ENCODE results near the gene MUC5AC.
"Not testable (repeated sequence)": the region's sequence is repeated elsewhere in the genome, so short reads cannot be mapped to it uniquely, and the experiment has no call there.

MUC5AC gene

DNA sequence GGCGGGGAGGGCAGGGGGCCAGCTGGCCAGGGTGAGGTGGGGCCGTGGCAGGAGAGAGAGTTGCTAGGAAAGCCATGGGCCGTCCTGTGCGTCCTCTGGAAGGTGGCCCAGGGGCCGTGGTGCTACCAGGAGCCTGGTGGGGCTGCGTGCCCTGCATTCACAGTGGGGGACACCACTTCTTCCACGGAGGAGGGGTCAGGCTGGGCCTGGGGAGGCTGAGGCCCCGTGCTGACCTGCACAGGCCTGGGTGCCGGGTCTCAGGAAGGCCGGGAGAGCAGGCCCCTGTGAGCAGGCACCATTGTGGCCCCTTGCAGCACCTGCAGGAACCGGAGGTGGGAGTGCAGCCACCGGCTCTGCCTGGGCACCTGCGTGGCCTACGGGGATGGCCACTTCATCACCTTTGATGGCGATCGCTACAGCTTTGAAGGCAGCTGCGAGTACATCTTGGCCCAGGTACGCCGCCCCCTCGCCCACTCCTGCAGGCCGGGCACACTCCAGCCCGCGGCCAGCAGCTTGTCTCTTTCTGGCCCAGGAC is 77.1 kb downstream of the MUC5AC start:
- DNase-seq (ENCODE audit: low read depth in 2 of 2) = no peak

DNA sequence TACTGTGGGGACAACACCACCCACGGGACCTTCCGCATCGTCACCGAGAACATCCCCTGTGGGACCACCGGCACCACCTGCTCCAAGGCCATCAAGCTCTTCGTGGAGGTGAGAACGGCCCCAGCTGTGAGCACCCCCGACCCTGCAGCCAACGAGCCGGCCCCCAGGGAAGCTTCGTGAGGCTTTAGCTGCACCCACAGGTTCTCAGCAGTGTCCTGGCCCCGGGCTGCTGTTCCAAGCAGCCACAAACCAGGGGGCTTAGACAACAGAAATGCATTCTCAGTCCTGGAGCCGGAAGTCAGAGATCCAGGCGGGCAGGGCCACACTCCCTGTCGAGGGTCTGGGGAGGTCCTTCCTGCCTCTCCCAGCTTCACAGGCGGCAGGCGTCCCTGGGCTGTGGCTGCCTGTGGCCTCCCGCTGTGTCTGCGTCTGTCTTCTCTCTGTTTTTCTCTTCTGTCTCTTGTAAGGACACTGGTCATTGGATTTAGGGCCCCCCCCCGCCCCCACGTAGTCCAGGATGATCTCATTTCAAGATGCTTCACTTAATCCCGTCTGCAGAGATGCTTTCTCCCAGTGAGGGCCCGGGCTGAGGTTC is 77.7 kb downstream of the MUC5AC start:
- DNase-seq (ENCODE audit: low read depth in 2 of 2) = no peak

DNA sequence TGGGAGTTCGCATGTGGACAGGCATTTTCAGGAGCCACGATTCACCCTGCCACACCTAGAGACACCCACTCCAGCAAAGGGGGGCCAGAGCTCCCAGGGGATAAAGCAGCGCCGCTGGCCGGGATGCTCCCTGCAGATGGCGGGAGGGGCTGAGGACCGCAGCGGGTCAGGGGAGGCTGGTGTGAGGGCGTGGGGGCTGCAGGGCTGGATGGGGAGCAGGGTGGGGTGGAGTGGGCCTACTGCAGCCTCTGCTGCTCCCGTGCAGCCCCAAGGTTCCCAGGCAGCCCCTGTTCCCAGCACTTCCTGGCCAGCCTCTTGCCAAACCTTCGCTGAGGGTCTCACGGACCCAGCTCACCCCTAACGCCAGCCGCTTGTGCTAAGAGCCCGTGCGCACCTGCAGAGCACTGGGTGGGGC is 78.2 kb downstream of the MUC5AC start:
- no peak for DNase-seq (ENCODE audit: low read depth in 2 of 2)

DNA sequence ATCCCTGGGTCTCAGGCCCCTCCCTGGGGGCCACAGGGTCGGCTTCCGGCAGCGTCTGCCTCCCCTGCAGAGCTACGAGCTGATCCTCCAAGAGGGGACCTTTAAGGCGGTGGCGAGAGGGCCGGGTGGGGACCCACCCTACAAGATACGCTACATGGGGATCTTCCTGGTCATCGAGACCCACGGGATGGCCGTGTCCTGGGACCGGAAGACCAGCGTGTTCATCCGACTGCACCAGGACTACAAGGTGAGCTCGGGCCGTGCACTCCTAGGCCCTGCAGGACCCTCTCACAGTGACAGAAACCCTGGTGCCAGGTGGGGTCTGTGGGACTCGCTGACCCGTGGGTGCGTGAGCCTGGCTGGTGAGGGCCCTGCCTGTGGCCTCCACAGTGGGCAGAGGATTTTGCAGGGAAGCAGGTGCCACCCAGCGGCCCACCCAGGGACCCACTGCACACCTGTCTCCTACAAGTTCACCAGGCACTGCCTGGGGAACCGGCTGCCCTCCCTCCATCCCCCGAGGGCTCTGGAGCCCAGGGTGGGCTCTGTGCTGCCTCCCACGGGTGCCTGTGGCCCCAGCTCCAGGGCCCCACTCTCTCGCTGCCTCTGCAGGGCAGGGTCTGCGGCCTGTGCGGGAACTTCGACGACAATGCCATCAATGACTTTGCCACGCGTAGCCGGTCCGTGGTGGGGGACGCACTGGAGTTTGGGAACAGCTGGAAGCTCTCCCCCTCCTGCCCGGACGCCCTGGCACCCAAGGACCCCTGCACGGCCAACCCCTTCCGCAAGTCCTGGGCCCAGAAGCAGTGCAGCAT is 78.8 kb downstream of the MUC5AC start:
- DNase-seq (ENCODE audit: low read depth in 2 of 2) = no peak

DNA sequence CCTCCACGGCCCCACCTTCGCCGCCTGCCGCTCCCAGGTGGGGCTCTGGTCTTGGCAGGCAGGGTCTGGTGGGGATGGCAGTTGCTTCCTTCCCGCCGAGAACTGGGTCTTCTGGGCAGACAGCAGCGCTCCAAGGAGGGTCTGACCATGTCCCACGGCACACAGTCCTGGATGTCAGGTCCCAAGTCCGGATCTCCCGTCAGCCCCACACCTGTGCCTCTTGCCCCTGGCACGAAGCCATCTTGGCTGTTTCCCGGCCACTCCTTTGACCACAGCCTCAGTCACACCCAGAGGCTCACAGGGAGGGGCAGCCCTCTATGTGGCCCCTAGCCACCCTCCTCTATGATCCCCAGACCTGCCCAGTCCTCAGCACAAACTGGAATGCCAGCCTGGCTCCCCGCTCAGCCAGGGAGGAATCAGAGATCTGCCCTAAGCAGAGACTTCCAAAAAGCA is 79.4 kb downstream of the MUC5AC start:
- DNase-seq (ENCODE audit: low read depth in 2 of 2) = no peak

DNA sequence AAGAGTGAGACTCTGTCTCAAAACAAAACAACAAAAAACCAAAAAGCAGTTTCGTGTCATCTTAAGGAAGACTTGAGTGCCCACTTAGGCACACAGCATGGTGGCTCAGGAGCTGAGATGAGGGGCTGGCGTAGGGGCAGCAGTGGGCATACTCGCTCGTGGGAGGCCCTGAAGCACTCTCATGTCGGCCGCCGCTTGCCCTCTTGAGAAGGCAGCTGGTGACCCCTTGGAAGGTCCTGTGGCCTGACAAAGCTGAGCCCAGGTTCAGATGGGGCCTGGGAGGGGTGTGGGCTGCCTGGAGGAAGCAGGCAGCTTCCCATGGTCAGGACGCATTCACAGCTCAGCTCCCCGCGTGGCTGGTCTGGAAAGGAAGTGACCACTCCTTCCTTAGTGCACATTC is 80.1 kb downstream of the MUC5AC start:
- no peak for DNase-seq (ENCODE audit: low read depth in 2 of 2)

DNA sequence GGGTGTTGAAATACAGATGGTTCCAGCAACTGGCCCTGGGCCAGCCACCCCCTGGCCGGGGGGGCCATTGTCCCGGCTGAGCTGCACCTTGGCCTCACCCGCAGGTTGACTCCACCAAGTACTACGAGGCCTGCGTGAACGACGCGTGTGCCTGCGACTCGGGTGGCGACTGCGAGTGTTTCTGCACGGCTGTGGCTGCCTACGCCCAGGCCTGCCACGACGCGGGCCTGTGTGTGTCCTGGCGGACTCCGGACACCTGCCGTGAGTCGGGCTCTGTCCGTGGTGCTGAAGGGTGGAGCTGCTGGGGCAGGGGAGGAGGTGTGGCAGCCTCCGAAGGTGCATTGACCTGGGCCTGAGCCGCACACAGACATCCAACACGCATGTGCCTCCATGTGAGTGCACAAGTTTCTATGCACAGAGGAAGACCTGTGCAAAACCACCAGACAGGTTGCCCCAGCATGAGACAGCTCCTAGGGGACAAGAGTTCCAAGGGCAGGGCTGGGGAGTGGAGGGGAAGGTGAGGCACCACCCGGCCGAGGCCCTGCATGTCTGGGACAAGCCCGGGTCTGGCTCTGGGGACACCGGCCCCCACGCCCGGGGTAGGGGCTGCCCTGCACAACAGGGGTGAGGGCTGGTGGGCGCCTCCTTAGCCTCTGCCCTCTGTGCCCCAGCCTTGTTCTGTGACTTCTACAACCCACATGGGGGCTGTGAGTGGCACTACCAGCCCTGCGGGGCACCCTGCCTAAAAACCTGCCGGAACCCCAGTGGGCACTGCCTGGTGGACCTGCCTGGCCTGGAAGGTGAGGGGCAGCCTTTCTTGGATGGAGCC is 81.2 kb downstream of the MUC5AC start:
- no peak for DNase-seq (ENCODE audit: low read depth in 2 of 2)

DNA sequence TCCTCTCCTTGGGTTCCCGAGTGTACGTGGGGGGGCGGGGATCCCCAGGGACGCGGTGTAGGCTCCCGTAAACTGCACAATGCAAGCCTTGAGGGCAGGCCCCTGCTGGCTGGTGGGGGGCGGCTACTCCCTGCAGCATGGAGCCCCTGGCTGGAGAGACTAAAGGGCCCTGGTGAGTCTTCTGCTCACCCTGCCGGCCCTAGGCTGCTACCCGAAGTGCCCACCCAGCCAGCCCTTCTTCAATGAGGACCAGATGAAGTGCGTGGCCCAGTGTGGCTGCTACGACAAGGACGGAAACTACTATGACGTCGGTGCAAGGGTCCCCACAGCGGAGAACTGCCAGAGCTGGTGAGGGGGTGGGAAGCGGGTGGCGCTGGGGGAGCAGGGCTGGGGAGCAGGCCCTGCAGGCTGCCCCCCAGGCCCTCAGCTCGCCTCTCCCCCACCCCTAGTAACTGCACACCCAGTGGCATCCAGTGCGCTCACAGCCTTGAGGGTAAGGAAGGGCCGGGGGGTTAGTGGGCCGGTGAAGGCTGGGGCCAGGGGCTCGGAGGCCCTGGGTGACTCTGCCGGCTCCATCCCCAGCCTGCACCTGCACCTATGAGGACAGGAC is 81.9 kb downstream of the MUC5AC start:
- DNase-seq (ENCODE audit: low read depth in 2 of 2) = no peak

DNA sequence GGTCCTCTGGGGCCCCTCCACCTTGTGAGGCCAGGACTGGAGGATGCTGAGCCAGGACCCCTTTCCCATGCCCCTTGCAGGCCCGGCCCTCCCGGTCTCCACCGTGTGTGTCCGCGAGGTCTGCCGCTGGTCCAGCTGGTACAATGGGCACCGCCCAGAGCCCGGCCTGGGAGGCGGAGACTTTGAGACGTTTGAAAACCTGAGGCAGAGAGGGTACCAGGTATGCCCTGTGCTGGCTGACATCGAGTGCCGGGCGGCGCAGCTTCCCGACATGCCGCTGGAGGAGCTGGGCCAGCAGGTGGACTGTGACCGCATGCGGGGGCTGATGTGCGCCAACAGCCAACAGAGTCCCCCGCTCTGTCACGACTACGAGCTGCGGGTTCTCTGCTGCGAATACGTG is 83.0 kb downstream of the MUC5AC start:
- DNase-seq (ENCODE audit: low read depth in 2 of 2) = no peak

DNA sequence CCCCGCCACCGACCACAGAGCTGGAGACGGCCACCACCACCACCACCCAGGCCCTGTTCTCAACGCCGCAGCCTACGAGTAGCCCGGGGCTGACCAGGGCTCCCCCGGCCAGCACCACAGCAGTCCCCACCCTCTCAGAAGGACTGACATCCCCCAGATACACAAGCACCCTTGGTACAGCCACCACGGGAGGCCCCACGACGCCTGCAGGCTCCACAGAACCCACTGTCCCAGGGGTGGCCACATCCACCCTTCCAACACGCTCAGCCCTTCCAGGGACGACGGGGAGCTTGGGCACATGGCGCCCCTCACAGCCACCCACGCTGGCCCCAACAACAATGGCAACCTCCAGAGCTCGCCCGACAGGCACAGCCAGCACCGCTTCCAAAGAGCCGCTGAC is 84.0 kb downstream of the MUC5AC start:
- no peak for DNase-seq (ENCODE audit: low read depth in 2 of 2)

DNA sequence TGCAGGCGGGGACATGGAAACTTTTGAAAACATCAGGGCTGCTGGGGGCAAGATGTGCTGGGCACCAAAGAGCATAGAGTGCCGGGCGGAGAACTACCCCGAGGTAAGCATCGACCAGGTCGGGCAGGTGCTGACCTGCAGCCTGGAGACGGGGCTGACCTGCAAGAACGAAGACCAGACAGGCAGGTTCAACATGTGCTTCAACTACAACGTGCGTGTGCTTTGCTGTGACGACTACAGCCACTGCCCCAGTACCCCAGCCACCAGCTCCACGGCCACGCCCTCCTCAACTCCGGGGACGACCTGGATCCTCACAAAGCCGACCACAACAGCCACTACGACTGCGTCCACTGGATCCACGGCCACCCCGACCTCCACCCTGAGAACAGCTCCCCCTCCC is 84.5 kb downstream of the MUC5AC start:
- no peak for DNase-seq (ENCODE audit: low read depth in 2 of 2)

DNA sequence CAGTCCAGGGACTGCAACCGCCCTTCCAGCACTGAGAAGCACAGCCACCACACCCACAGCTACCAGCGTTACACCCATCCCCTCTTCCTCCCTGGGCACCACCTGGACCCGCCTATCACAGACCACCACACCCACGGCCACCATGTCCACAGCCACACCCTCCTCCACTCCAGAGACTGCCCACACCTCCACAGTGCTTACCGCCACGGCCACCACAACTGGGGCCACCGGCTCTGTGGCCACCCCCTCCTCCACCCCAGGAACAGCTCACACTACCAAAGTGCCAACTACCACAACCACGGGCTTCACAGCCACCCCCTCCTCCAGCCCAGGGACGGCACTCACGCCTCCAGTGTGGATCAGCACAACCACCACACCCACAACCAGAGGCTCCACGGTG is 85.0 kb downstream of the MUC5AC start:
- DNase-seq (ENCODE audit: low read depth in 2 of 2) = not testable (repeated sequence)

DNA sequence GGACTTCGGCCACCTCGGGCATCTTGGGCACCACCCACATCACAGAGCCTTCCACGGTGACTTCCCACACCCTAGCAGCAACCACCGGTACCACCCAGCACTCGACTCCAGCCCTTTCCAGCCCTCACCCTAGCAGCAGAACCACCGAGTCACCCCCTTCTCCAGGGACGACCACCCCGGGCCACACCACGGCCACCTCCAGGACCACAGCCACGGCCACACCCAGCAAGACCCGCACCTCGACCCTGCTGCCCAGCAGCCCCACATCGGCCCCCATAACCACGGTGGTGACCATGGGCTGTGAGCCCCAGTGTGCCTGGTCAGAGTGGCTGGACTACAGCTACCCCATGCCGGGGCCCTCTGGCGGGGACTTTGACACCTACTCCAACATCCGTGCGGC is 85.8 kb downstream of the MUC5AC start:
- DNase-seq (ENCODE audit: low read depth in 2 of 2) = not testable (repeated sequence)

DNA sequence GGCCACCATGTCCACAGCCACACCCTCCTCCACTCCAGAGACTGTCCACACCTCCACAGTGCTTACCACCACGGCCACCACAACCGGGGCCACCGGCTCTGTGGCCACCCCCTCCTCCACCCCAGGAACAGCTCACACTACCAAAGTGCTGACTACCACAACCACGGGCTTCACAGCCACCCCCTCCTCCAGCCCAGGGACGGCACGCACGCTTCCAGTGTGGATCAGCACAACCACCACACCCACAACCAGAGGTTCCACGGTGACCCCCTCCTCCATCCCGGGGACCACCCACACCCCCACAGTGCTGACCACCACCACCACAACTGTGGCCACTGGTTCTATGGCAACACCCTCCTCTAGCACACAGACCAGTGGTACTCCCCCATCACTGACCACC is 86.8 kb downstream of the MUC5AC start:
- not testable (repeated sequence) for DNase-seq (ENCODE audit: low read depth in 2 of 2)

DNA sequence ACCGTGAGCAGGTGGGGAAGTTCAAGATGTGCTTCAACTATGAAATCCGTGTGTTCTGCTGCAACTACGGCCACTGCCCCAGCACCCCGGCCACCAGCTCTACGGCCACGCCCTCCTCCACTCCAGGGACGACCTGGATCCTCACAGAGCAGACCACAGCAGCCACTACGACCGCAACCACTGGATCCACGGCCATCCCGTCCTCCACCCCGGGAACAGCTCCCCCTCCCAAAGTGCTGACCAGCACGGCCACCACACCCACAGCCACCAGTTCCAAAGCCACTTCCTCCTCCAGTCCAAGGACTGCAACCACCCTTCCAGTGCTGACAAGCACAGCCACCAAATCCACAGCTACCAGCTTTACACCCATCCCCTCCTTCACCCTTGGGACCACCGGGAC is 88.0 kb downstream of the MUC5AC start:
- DNase-seq (ENCODE audit: low read depth in 2 of 2) = not testable (repeated sequence)

DNA sequence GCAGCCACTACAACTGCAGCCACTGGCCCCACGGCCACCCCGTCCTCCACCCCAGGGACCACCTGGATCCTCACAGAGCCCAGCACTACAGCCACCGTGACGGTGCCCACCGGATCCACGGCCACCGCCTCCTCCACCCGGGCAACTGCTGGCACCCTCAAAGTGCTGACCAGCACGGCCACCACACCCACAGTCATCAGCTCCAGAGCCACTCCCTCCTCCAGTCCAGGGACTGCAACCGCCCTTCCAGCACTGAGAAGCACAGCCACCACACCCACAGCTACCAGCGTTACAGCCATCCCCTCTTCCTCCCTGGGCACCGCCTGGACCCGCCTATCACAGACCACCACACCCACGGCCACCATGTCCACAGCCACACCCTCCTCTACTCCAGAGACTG is 88.5 kb downstream of the MUC5AC start:
- DNase-seq (ENCODE audit: low read depth in 2 of 2) = not testable (repeated sequence)

DNA sequence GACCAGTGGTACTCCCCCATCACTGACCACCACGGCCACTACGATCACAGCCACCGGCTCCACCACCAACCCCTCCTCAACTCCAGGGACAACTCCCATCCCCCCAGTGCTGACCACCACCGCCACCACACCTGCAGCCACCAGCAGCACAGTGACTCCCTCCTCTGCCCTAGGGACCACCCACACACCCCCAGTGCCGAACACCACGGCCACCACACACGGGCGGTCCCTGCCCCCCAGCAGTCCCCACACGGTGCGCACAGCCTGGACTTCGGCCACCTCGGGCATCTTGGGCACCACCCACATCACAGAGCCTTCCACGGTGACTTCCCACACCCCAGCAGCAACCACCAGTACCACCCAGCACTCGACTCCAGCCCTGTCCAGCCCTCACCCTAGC is 89.3 kb downstream of the MUC5AC start:
- not testable (repeated sequence) for DNase-seq (ENCODE audit: low read depth in 2 of 2)

DNA sequence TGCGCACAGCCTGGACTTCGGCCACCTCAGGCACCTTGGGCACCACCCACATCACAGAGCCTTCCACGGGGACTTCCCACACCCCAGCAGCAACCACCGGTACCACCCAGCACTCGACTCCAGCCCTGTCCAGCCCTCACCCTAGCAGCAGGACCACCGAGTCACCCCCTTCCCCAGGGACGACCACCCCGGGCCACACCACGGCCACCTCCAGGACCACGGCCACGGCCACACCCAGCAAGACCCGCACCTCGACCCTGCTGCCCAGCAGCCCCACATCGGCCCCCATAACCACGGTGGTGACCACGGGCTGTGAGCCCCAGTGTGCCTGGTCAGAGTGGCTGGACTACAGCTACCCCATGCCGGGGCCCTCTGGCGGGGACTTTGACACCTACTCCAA is 91.2 kb downstream of the MUC5AC start:
- DNase-seq (ENCODE audit: low read depth in 2 of 2) = not testable (repeated sequence)

DNA sequence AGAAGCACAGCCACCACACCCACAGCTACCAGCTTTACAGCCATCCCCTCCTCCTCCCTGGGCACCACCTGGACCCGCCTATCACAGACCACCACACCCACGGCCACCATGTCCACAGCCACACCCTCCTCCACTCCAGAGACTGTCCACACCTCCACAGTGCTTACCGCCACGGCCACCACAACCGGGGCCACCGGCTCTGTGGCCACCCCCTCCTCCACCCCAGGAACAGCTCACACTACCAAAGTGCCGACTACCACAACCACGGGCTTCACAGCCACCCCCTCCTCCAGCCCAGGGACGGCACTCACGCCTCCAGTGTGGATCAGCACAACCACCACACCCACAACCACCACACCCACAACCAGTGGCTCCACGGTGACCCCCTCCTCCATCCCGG is 92.7 kb downstream of the MUC5AC start:
- DNase-seq (ENCODE audit: low read depth in 2 of 2) = not testable (repeated sequence)

All from stimulated activated CD8-positive, alpha-beta memory T cell treated with anti-CD3 and anti-CD28 coated beads, Interleukin-2, amount 100 ng/mL, for 48 hours (primary cell).